HepG2 (cell line): ENCODE results near the gene PSMG3. TPM values are rescaled to one million over a fixed set of nuclear protein-coding genes. Genes with fewer than 3 reads are reported as not detected.
A peak's percentile ranks its signal among the peaks of the same experiment; 100 is the strongest.

Experiments used
- AKAP8 ChIP-seq: sonication (generic); formaldehyde crosslinking; IDR thresholded peaks from 2 replicates; pipeline ENCODE4 v1.5.1; 2020; ENCODE audit warnings: mild to moderate bottlenecking, missing genetic modification reagents
- HOXA5 ChIP-seq: sonication (generic); formaldehyde crosslinking; IDR thresholded peaks from 2 replicates; pipeline ENCODE4 v1.4.0; 2020; ENCODE audit warnings: missing genetic modification reagents
- KAT2B ChIP-seq: fragments of 150-350 bp; IDR thresholded peaks from 2 replicates; pipeline ENCODE4 v1.6.1; 2014; ENCODE audit warnings: low read depth, low read length, borderline replicate concordance
- KLF6 ChIP-seq: IDR thresholded peaks from 2 replicates; pipeline ENCODE4 v1.8.0; 2016; ENCODE audit warnings: missing biosample characterization, missing genetic modification reagents
- MTERF4 ChIP-seq: sonication (generic); formaldehyde crosslinking; IDR thresholded peaks from 2 replicates; pipeline ENCODE4 v1.8.0; 2023; ENCODE audit warnings: mild to moderate bottlenecking, missing genetic modification reagents
- RBFOX2 ChIP-seq: fragments of 200-400 bp; formaldehyde crosslinking; IDR thresholded peaks from 2 replicates; pipeline ENCODE4 v1.6.1; 2017; ENCODE audit warnings: low read depth, mild to moderate bottlenecking, low read length
- SAP130 ChIP-seq: IDR thresholded peaks from 2 replicates; pipeline ENCODE4 v1.6.1; 2016; ENCODE audit warnings: low read depth
- SIN3A ChIP-seq: IDR thresholded peaks from 2 replicates; pipeline ENCODE4 v1.6.1; 2011; ENCODE audit warnings: low read depth, mild to moderate bottlenecking, control low read depth, low read length, borderline replicate concordance
- ZBTB42 ChIP-seq: sonication (generic); formaldehyde crosslinking; IDR thresholded peaks from 2 replicates; pipeline ENCODE4 v1.5.0; 2020; ENCODE audit warnings: mild to moderate bottlenecking, missing genetic modification reagents
- ZFP36 ChIP-seq: fragments of 150-350 bp; IDR thresholded peaks from 2 replicates; pipeline ENCODE4 v1.6.1; 2018; ENCODE audit warnings: borderline replicate concordance, low read length, low read depth; ENCODE audit not compliant: partially characterized antibody
- ZNF446 ChIP-seq: sonication (generic); formaldehyde crosslinking; IDR thresholded peaks from 2 replicates; pipeline ENCODE4 v1.5.0; 2020; ENCODE audit warnings: mild to moderate bottlenecking, missing genetic modification reagents
- ZNF577 ChIP-seq: sonication (generic); formaldehyde crosslinking; IDR thresholded peaks from 2 replicates; pipeline ENCODE4 v1.4.0; 2020; ENCODE audit warnings: mild to moderate bottlenecking, low read depth, missing genetic modification reagents, borderline replicate concordance
- ZNF687 ChIP-seq: sonication (generic); formaldehyde crosslinking; IDR thresholded peaks from 2 replicates; pipeline ENCODE4 v1.5.1; 2020; ENCODE audit warnings: mild to moderate bottlenecking, missing genetic modification reagents, moderate library complexity
- ZNF749 ChIP-seq: sonication (generic); formaldehyde crosslinking; IDR thresholded peaks from 2 replicates; pipeline ENCODE4 v1.8.0; 2022; ENCODE audit warnings: mild to moderate bottlenecking, missing genetic modification reagents, moderate library complexity, borderline replicate concordance
- ZNF792 ChIP-seq: IDR thresholded peaks from 2 replicates; pipeline ENCODE4 v1.6.1; 2016
- ZSCAN12 ChIP-seq: sonication (generic); formaldehyde crosslinking; IDR thresholded peaks from 2 replicates; pipeline ENCODE4 v1.9.0; 2021; ENCODE audit warnings: mild to moderate bottlenecking, missing genetic modification reagents
- polyA plus RNA-seq, 8 experiments: library from polyadenylated mRNA; depleted of rRNA in 3 of 8; stranded (reverse) in 7 of 8; unstranded in 1 of 8; fragments of >200 nt; fragmentation: Illumina TruSeq in 4 of 8; extraction: Trizol in 4 of 8; gene quantifications; 2 replicates each; pipeline versions ENCODE4 v1.2.1 to v1.2.3, GENCODE V29; 2011 to 2016; ENCODE audit warnings: low read depth in 4 of 8, missing spikeins in 1 of 8, mixed read lengths in 1 of 8; ENCODE audit not compliant: insufficient read depth in 1 of 8
- total RNA-seq, 5 experiments: library from RNA; depleted of rRNA; stranded (reverse); fragments of >200 nt; fragmentation: Illumina TruSeq; extraction: Trizol; gene quantifications; 2 replicates each; pipeline ENCODE4 v1.2.3, GENCODE V29; 2016; ENCODE audit warnings: low read depth in 1 of 5

PSMG3 gene
- total and polyA plus RNA-seq, 2 of the 13 experiments (the other 11 are each of a cell fraction or from before 2014, with no cell fraction given): 29.6 to 48.4 TPM

- TF ChIP-seq KAT2B (no peak), ZNF792 (CRISPR knock-in tag) (no peak), ZBTB42 (no peak), ZNF687 (CRISPR knock-in tag) (0 out of 2 replicates have a peak, but pooled peaks have one; percentile 11), AKAP8 (CRISPR knock-in tag) (peak; percentile 38; the same call in 1 of the 2 replicates), ZNF577 (CRISPR knock-in tag) (no peak), MTERF4 (CRISPR knock-in tag) (0 out of 2 replicates have a peak, but pooled peaks have one; percentile 37), RBFOX2 (peak; percentile 51), ZNF446 (CRISPR knock-in tag) (no peak), HOXA5 (no peak), ZFP36 (no peak), KLF6 (CRISPR knock-in tag) (no peak), SIN3A (no peak), ZSCAN12 (CRISPR knock-in tag) (no peak), ZNF749 (CRISPR knock-in tag) (no peak), SAP130 (CRISPR knock-in tag) (no peak)
Measured at GRCh38 chr7:1544178-1544895, 25.5 kb downstream of the PSMG3 start (continued).
